GM23338 (cell line): ENCODE results near the gene IMMP2L.

Experiments used
- CREB1 ChIP-seq: fragments of 250-450 bp; sonication (Bioruptor Pico); IDR thresholded peaks from 2 replicates; pipeline ENCODE4 v1.5.0; 2020; ENCODE audit warnings: low read depth, mild to moderate bottlenecking, moderate library complexity
- CTCF ChIP-seq, 2 experiments: fragments of 200-600 bp in 1 of 2; sonication (generic) in 1 of 2; conservative IDR thresholded peaks; 2 replicates each; pipeline versions ENCODE4 v1.5.1 to v1.6.1; 2016 to 2017; ENCODE audit warnings: antibody characterized with exemption in 2 of 2, low read depth in 2 of 2, mild to moderate bottlenecking in 2 of 2, moderate library complexity in 1 of 2
- ETS1 ChIP-seq: IDR thresholded peaks from 2 replicates; pipeline ENCODE4 v1.6.1; 2016; ENCODE audit warnings: antibody characterized with exemption
- EZH2 ChIP-seq: fragments of 200-600 bp; sonication (generic); IDR thresholded peaks from one replicate; pipeline ENCODE4 v1.8.0; 2017; ENCODE audit warnings: antibody characterized with exemption, mild to moderate bottlenecking, low read depth; ENCODE audit not compliant: unreplicated experiment
- EZH2phosphoT487 ChIP-seq: fragments of 200-600 bp; sonication (generic); IDR thresholded peaks from one replicate; pipeline ENCODE4 v1.8.1; 2018; ENCODE audit warnings: antibody characterized with exemption; ENCODE audit not compliant: unreplicated experiment
- JUNB ChIP-seq: IDR thresholded peaks from one replicate; pipeline ENCODE4 v1.6.1; 2016; ENCODE audit warnings: antibody characterized with exemption; ENCODE audit not compliant: unreplicated experiment
- POLR2AphosphoS5 ChIP-seq: IDR thresholded peaks from 2 replicates; pipeline ENCODE4 v1.6.1; 2016; ENCODE audit warnings: antibody characterized with exemption, low read depth
- REST ChIP-seq: IDR thresholded peaks from one replicate; pipeline ENCODE4 v1.6.1; 2018; ENCODE audit warnings: antibody characterized with exemption; ENCODE audit not compliant: unreplicated experiment
- STAT1 ChIP-seq: IDR thresholded peaks from one replicate; pipeline ENCODE4 v1.6.1; 2016; ENCODE audit warnings: antibody characterized with exemption; ENCODE audit not compliant: unreplicated experiment
- ZNF114 ChIP-seq: fragments of 250-450 bp; sonication (Bioruptor Pico); IDR thresholded peaks from 2 replicates; pipeline ENCODE4 v1.5.0; 2020; ENCODE audit warnings: mild to moderate bottlenecking, moderate library complexity
- ZNF462 ChIP-seq: fragments of 250-450 bp; sonication (Bioruptor Pico); IDR thresholded peaks from 2 replicates; pipeline ENCODE4 v1.5.0; 2020; ENCODE audit warnings: mild to moderate bottlenecking, moderate library complexity

GRCh38 chr7:111004310-111004901, 557.9 kb downstream of the IMMP2L start:
- TF ChIP-seq CREB1 (no peak), CTCF (conservative IDR thresholded peaks at IDR 0.05; ENCODE audit: low read depth in 2 of 2) (no peak), EZH2 (no peak), REST (no peak), EZH2phosphoT487 (no peak), JUNB (no peak), POLR2AphosphoS5 (no peak), STAT1 (no peak), ZNF114 (CRISPR knock-in tag) (no peak), ETS1 (no peak), ZNF462 (no peak)
